Erythroblast (primary cell): ENCODE results near the gene SLC22A23.

Source experiments
- DNase-seq, 2 experiments: peaks; one replicate each; lab custom pipeline; 2025; lab: John Stamatoyannopoulos, UW
- GATA1 ChIP-seq: IDR thresholded peaks from 2 replicates; pipeline ENCODE4 v1.6.1; 2011; ENCODE audit warnings: low read depth, mild to moderate bottlenecking, control low read depth, low read length, moderate library complexity
- POLR2A ChIP-seq: IDR thresholded peaks from 2 replicates; pipeline ENCODE4 v1.6.1; 2011; ENCODE audit warnings: mild to moderate bottlenecking, low read length

SLC22A23 gene

GRCh38 chr6:3447005-3447404 lies 9.8 kb downstream of the SLC22A23 start:
- DNase-seq = no peak
- TF ChIP-seq POLR2A = no peak
- TF ChIP-seq GATA1 = no peak

- DNase-seq = peak; percentile 36 to 56
- TF ChIP-seq GATA1 = no peak
- no peak for TF ChIP-seq POLR2A
Observed at GRCh38 chr6:3446184-3446583, 10.7 kb downstream of the SLC22A23 start.

- no peak for TF ChIP-seq POLR2A
- TF ChIP-seq GATA1 = no peak
- DNase-seq = no peak
Observed at GRCh38 chr6:3444276-3445088, 12.4 kb downstream of the SLC22A23 start.

GRCh38 chr6:3443221-3443515 lies 13.7 kb downstream of the SLC22A23 start:
- TF ChIP-seq GATA1 (no peak), POLR2A (no peak)
- peak; percentile 18 to 51 for DNase-seq

GRCh38 chr6:3442431-3443220 lies 14.2 kb downstream of the SLC22A23 start:
- TF ChIP-seq GATA1 (no peak), POLR2A (no peak)
- DNase-seq = peak; percentile 68 to 74

GRCh38 chr6:3440911-3441310 lies 15.9 kb downstream of the SLC22A23 start:
- TF ChIP-seq POLR2A = no peak
- no peak for TF ChIP-seq GATA1
- no peak for DNase-seq

- no peak for DNase-seq
- TF ChIP-seq GATA1 = no peak
- no peak for TF ChIP-seq POLR2A
Observed at GRCh38 chr6:3439961-3440360, 16.9 kb downstream of the SLC22A23 start.

- no peak for DNase-seq
- TF ChIP-seq GATA1 = no peak
- no peak for TF ChIP-seq POLR2A
Observed at GRCh38 chr6:3438190-3439167, 18.4 kb downstream of the SLC22A23 start.

GRCh38 chr6:3433005-3433404 lies 23.8 kb downstream of the SLC22A23 start:
- no peak for TF ChIP-seq GATA1

GRCh38 chr6:3432416-3432815 lies 24.4 kb downstream of the SLC22A23 start:
- DNase-seq = no peak
- TF ChIP-seq GATA1 (no peak), POLR2A (no peak)

More at GRCh38 chr6:3433005-3433404, 23.8 kb downstream of the SLC22A23 start:
- DNase-seq = peak in 1 of 2 experiments; percentile 12

GRCh38 chr6:3431994-3432393 lies 24.9 kb downstream of the SLC22A23 start:
- no peak for DNase-seq
- TF ChIP-seq POLR2A = no peak
- no peak for TF ChIP-seq GATA1

- DNase-seq = no peak
- no peak for TF ChIP-seq POLR2A
- no peak for TF ChIP-seq GATA1
Observed at GRCh38 chr6:3429211-3429610, 27.6 kb downstream of the SLC22A23 start.

- TF ChIP-seq GATA1 (no peak), POLR2A (no peak)
- peak in 1 of 2 experiments; percentile 40 for DNase-seq
Observed at GRCh38 chr6:3428700-3429099, 28.1 kb downstream of the SLC22A23 start.

GRCh38 chr6:3428247-3428646 lies 28.6 kb downstream of the SLC22A23 start:
- TF ChIP-seq GATA1 (no peak), POLR2A (no peak)
- no peak for DNase-seq
